Pancreas (tissue), 10 donors: ENCODE results near the gene QRICH1. TPM values are rescaled to one million over a fixed set of nuclear protein-coding genes. Genes with fewer than 3 reads are reported as not detected.

Experiments
- ATAC-seq, 4 donors: fragments of 200-7000 bp; cut with Tn5 transposase; one replicate each; pipeline versions ENCODE4 v1.8.0 to v1.9.1; 2020; ENCODE audit warnings: mild to moderate bottlenecking in 4 of 4, moderate library complexity in 4 of 4
- DNase-seq, 6 donors: peaks; one replicate each; pipeline ENCODE4 v3.0.0-alpha.2; 2020
- FAIRE-seq: peaks from 2 replicates; lab custom pipeline; 2012; peaks lifted over from hg19 to GRCh38; lab: Jason Lieb, UNC
- H3K27ac ChIP-seq, 4 donors: fragments of 200-600 bp; sonication (generic); 1 replicate in 3 of 4; 2 replicates in 1 of 4; pipeline versions ENCODE4 v1.5.0 to v1.8.0; 2020
- H3K27me3 ChIP-seq, 4 donors: fragments of 200-600 bp; one replicate each; pipeline ENCODE4 v1.8.0; 2021
- H3K36me3 ChIP-seq, 3 donors: fragments of 200-600 bp; sonication (generic) in 1 of 3; one replicate each; pipeline versions ENCODE4 v1.5.0 to v1.8.0; 2020 to 2021
- H3K4me1 ChIP-seq, 3 donors: fragments of 200-600 bp; one replicate each; pipeline ENCODE4 v1.8.0; 2021
- H3K4me3 ChIP-seq, 4 donors: fragments of 200-600 bp; sonication (generic) in 2 of 4; one replicate each; pipeline versions ENCODE4 v1.5.0 to v1.8.0; 2020 to 2021
- H3K9me3 ChIP-seq, 4 donors: fragments of 200-600 bp; one replicate each; pipeline ENCODE4 v1.8.0; 2021
- CTCF ChIP-seq, 4 donors: fragments of 200-600 bp; sonication (generic) in 3 of 4; IDR thresholded peaks; one replicate each; pipeline versions ENCODE4 v1.5.0 to v1.8.0; 2021; ENCODE audit warnings: antibody characterized with exemption in 4 of 4
- WGBS, 2 donors: extraction: QIAGEN DNeasy Blood & Tissue Kit; methylation state at CpG; one replicate each; pipeline ENCODE4 v1.1.7; 2013; 5-methylcytosine and 5-hydroxymethylcytosine counted together
- intact Hi-C, 3 donors: fragments of 100-400 bp; cut with DNase I; formaldehyde crosslinking; loops; one replicate each; pipeline versions ENCODE4 v1.11.1 to v1.14.2; 2022
- microRNA-seq, 2 donors: library from miRNA; unstranded; fragments of <30 nt; microRNA quantifications; one replicate each; pipeline versions ENCODE4 to v1.1.0, GENCODE V29; 2019 to 2020
- polyA plus RNA-seq, 2 donors: library from polyadenylated mRNA; stranded (reverse); fragments of 200-250 nt; gene quantifications; one replicate each; pipeline ENCODE4 v1.2.3, GENCODE V29; 2013
- total RNA-seq, 6 donors: library from RNA; stranded (reverse); fragmentation: NEBNext Ultra II Directional in 4 of 6; extraction: Animal tissue kit (Norgen Biotek cat#: 25700) in 4 of 6; gene quantifications; one replicate each; pipeline versions ENCODE4 v1.2.1 to v1.2.4, GENCODE V29; 2021 to 2023
- donor health status: healthy with polysubstance abuse.
- donor health status: DM: no; HTN: no; CAD: no; lungs with moderate emphysema.
- donor health status: DM: no; HTN: no; CAD: no.
- donor health status: control.
- donor health status: control.
- donor health status: Bipolar disorder and iron deficiency.
- donor health status: DM: yes; HTN: yes; CAD: no.
- donor health status: DM: no; HTN: no; CAD: no.
- donor health status: DM: no; HTN: no; CAD: no.
- donor health status: DM: yes; HTN: yes; CAD: no.

QRICH1 gene
- total and polyA plus RNA-seq, 8 donors: 20.9 to 48.1 (median 30.4) TPM

- intact Hi-C loops: loop anchor here in 1 of 3 donors (10.0 kb wide), 1 partner anchor 465 kb away; no protein-coding TSS in a partner anchor
- no peaks in the 10 kb centered on the region for H3K9me3 ChIP-seq
- ATAC-seq (no peak), FAIRE-seq (no peak), DNase-seq (no peak)
- no peaks in the 10 kb centered on the region for H3K27me3 ChIP-seq
- H3K4me3 ChIP-seq: no peak overlapping the region
- no peak overlapping the region for H3K27ac ChIP-seq
- no peak for TF ChIP-seq CTCF (IDR thresholded peaks at IDR 0.05)
- peaks cover 0 to 54% (median 39%) of the 10 kb centered on the region in 3 donors for H3K36me3 ChIP-seq
- WGBS, 2 donors: 88 to 90% methylated on average over 4 of the region's 4 CpGs
- no peaks in the 10 kb centered on the region for H3K4me1 ChIP-seq
Observed at GRCh38 chr3:48980295-48980694, 113.6 kb downstream of the QRICH1 start.

Small RNA genes within 50 kb of the gene (microRNA-seq; reads per million reads assigned to microRNA genes)
- gene MIR191 (5,168 to 6,997 reads per million in 2 donors), gene MIR425 (835 to 956 reads per million in 2 donors), gene MIR6890 (0 reads per million in 2 donors)

Other genes with a start within 250 kb of the QRICH1 start
- 10 to 100 TPM; 17.5 to 33.9 (median 23.8) TPM for gene PRKAR2A, start 246.2 kb downstream of the QRICH1 start, total RNA-seq
- gene PRKAR2A, start 246.2 kb downstream of the QRICH1 start, polyA plus RNA-seq: 1 to 10 TPM; 4.2 to 6.9 TPM
- gene SLC25A20, start 195.2 kb downstream of the QRICH1 start, total RNA-seq: 10 to 100 TPM in 3 of 6 donors, 1 to 10 TPM in 3; 8.3 to 15.7 (median 10.0) TPM
- 10 to 100 TPM in 1 of 2 donors, 1 to 10 TPM in 1; 9.6 to 14.8 TPM for gene SLC25A20, start 195.2 kb downstream of the QRICH1 start, polyA plus RNA-seq
- 10 to 100 TPM; 33.3 to 45.8 (median 40.4) TPM for gene ARIH2, start 175.2 kb downstream of the QRICH1 start, total RNA-seq
- gene ARIH2, start 175.2 kb downstream of the QRICH1 start, polyA plus RNA-seq: 10 to 100 TPM; 50.0 to 53.6 TPM
- 10 to 100 TPM; 29.9 to 42.4 (median 38.0) TPM for gene P4HTM, start 103.8 kb downstream of the QRICH1 start, total RNA-seq
- 100 to 1,000 TPM in 1 of 2 donors, 10 to 100 TPM in 1; 56.6 to 108 TPM for gene P4HTM, start 103.8 kb downstream of the QRICH1 start, polyA plus RNA-seq
- 100 to 1,000 TPM in 1 of 6 donors, 10 to 100 TPM in 5; 57.1 to 155 (median 83.4) TPM for gene WDR6, start 86.7 kb downstream of the QRICH1 start, total RNA-seq
- gene WDR6, start 86.7 kb downstream of the QRICH1 start, polyA plus RNA-seq: 100 to 1,000 TPM; 271 to 374 TPM
- 10 to 100 TPM; 19.5 to 31.8 (median 25.3) TPM for gene DALRD3, start 75.5 kb downstream of the QRICH1 start, total RNA-seq
- gene DALRD3, start 75.5 kb downstream of the QRICH1 start, polyA plus RNA-seq: 10 to 100 TPM; 37.1 to 57.2 TPM
- gene NDUFAF3, start 72.0 kb downstream of the QRICH1 start, total RNA-seq: 10 to 100 TPM; 20.9 to 33.9 (median 30.6) TPM
- 10 to 100 TPM; 63.7 to 72.1 TPM for gene NDUFAF3, start 72.0 kb downstream of the QRICH1 start, polyA plus RNA-seq
- 100 to 1,000 TPM; 107 to 320 (median 174) TPM for gene IMPDH2, start 64.7 kb downstream of the QRICH1 start, total RNA-seq
- gene IMPDH2, start 64.7 kb downstream of the QRICH1 start, polyA plus RNA-seq: 100 to 1,000 TPM; 147 to 150 TPM
- gene QARS1, start 10.7 kb upstream of the QRICH1 start, total RNA-seq: 100 to 1,000 TPM in 5 of 6 donors, 10 to 100 TPM in 1; 82.0 to 148 (median 131) TPM
- 100 to 1,000 TPM; 197 to 213 TPM for gene QARS1, start 10.7 kb upstream of the QRICH1 start, polyA plus RNA-seq
- gene USP19, start 26.8 kb upstream of the QRICH1 start, total RNA-seq: 10 to 100 TPM; 20.7 to 44.2 (median 27.6) TPM
- 10 to 100 TPM; 25.3 to 25.5 TPM for gene USP19, start 26.8 kb upstream of the QRICH1 start, polyA plus RNA-seq
- 100 to 1,000 TPM in 2 of 6 donors, 10 to 100 TPM in 4; 74.4 to 215 (median 90.4) TPM for gene LAMB2, start 39.0 kb upstream of the QRICH1 start, total RNA-seq
- gene LAMB2, start 39.0 kb upstream of the QRICH1 start, polyA plus RNA-seq: 100 to 1,000 TPM; 438 to 483 TPM
- 10 to 100 TPM in 1 of 6 donors, 1 to 10 TPM in 5; 5.9 to 11.0 (median 8.3) TPM for gene CCDC71, start 72.3 kb upstream of the QRICH1 start, total RNA-seq
- gene CCDC71, start 72.3 kb upstream of the QRICH1 start, polyA plus RNA-seq: 10 to 100 TPM in 1 of 2 donors, 1 to 10 TPM in 1; 7.6 to 10.2 TPM
- 10 to 100 TPM in 3 of 6 donors, 1 to 10 TPM in 3; 5.5 to 13.7 (median 10.0) TPM for gene KLHDC8B, start 77.5 kb upstream of the QRICH1 start, total RNA-seq
- 10 to 100 TPM; 11.8 to 19.1 TPM for gene KLHDC8B, start 77.5 kb upstream of the QRICH1 start, polyA plus RNA-seq
- 1 to 10 TPM in 4 of 6 donors, under 1 TPM in 2; 0.83 to 2.6 (median 1.5) TPM for gene C3orf62, start 183.2 kb upstream of the QRICH1 start, total RNA-seq
- gene C3orf62, start 183.2 kb upstream of the QRICH1 start, polyA plus RNA-seq: 1 to 10 TPM; 4.4 to 7.2 TPM
- gene USP4, start 246.0 kb upstream of the QRICH1 start, total RNA-seq: 10 to 100 TPM; 17.7 to 37.1 (median 22.1) TPM
- 10 to 100 TPM; 26.8 to 35.0 TPM for gene USP4, start 246.0 kb upstream of the QRICH1 start, polyA plus RNA-seq